Kidney (tissue), 22 donors: Measurements from ENCODE around the gene CD1B. TPM values are rescaled to one million over a fixed set of nuclear protein-coding genes. Genes with fewer than 3 reads are reported as not detected.
"Not testable (repeated sequence)": the region's sequence is repeated elsewhere in the genome, so short reads cannot be mapped to it uniquely, and the experiment has no call there.

Experiments
- DNase-seq, 5 donors: peaks; one replicate each; pipeline ENCODE4 v3.0.0-alpha.2; 2013 to 2020
- FAIRE-seq: peaks from 2 replicates; lab custom pipeline; 2012; peaks lifted over from hg19 to GRCh38; lab: Jason Lieb, UNC
- H3K27ac ChIP-seq, 2 donors: one replicate each; pipeline ENCODE4 v1.7.0; 2013; ENCODE audit warnings: low read depth in 2 of 2, low read length in 2 of 2, inconsistent platforms in 1 of 2
- H3K27me3 ChIP-seq: one replicate; pipeline ENCODE4 v1.7.1; 2013; ENCODE audit warnings: low read length, inconsistent platforms; ENCODE audit not compliant: control insufficient read depth, insufficient read depth
- H3K36me3 ChIP-seq, 3 donors: one replicate each; pipeline versions ENCODE4 v1.7.0 to v1.7.1; 2013; ENCODE audit warnings: low read length in 3 of 3, control low read depth in 1 of 3, inconsistent platforms in 1 of 3; ENCODE audit not compliant: insufficient read depth in 3 of 3, control insufficient read depth in 2 of 3
- H3K4me1 ChIP-seq, 3 donors: one replicate each; pipeline versions ENCODE4 v1.7.0 to v1.7.1; 2013; ENCODE audit warnings: low read length in 3 of 3, inconsistent platforms in 1 of 3, low read depth in 1 of 3; ENCODE audit not compliant: control insufficient read depth in 2 of 3, insufficient read depth in 2 of 3
- H3K4me3 ChIP-seq, 3 donors: one replicate each; pipeline versions ENCODE4 v1.7.0 to v1.8.1; 2013; ENCODE audit warnings: low read length in 3 of 3, control low read depth in 1 of 3, inconsistent platforms in 1 of 3
- H3K9ac ChIP-seq, 3 donors: one replicate each; pipeline versions ENCODE4 v1.7.0 to v1.7.1; 2013; ENCODE audit warnings: low read length in 3 of 3, control low read depth in 1 of 3, inconsistent platforms in 1 of 3
- H3K9me3 ChIP-seq, 3 donors: one replicate each; pipeline versions ENCODE4 v1.7.0 to v1.7.1; 2013; ENCODE audit warnings: low read length in 3 of 3, control low read depth in 1 of 3, inconsistent platforms in 1 of 3; ENCODE audit not compliant: control insufficient read depth in 2 of 3, insufficient read depth in 1 of 3
- CTCF ChIP-seq: IDR thresholded peaks from 3 replicates; pipeline ENCODE4 v1.5.1; 2012; ENCODE audit warnings: mild to moderate bottlenecking, moderate library complexity, borderline replicate concordance; ENCODE audit not compliant: insufficient read depth; ENCODE audit errors: extremely low read depth
- intact Hi-C: fragments of 100-400 bp; cut with DNase I; formaldehyde crosslinking; loops from one replicate; pipeline ENCODE4 v1.11.1; 2022
- long read RNA-seq, 10 donors: library from polyadenylated mRNA in 1 of 10; unstranded in 1 of 10; transcript quantifications; one replicate each; pipeline ENCODE4 v2.0.0 and lab custom pipeline, GENCODE V29; 2021 to 2026
- polyA plus RNA-seq: library from polyadenylated mRNA; stranded (reverse); fragments of 350-450 nt; fragmentation: Illumina TruSeq; extraction: RNeasy Lipid Tissue Mini Kit (QIAGEN cat#74804); gene quantifications from one replicate; pipeline ENCODE4 v1.2.3, GENCODE V29; 2014; ENCODE audit warnings: low read depth, low replicate concordance; ENCODE audit not compliant: insufficient read depth
- total RNA-seq: library from RNA; stranded (reverse); fragmentation: NEBNext Ultra II Directional; extraction: Animal tissue kit (Norgen Biotek cat#: 25700); gene quantifications from one replicate; pipeline ENCODE4 v1.2.1, GENCODE V29; 2021
- donor health status: control.
- donor health status: control.
- donor health status: control.
- donor health status: control.
- donor health status: control.
- donor health status: DM: yes; HTN: yes; CAD: no.
- donor health status: Normal renal cell carcinoma (clear cell type).

Gene CD1B
- total RNA-seq (0.60 TPM), polyA plus RNA-seq (not detected)
- long read RNA-seq, donor 1 = 0 reads
- long read RNA-seq, donor 2, partial matches to known transcripts = 0 of 1 reads
- long read RNA-seq, donor 2, other reads (novel, unspliced or antisense) = 0 of 1 reads
- long read RNA-seq, donor 3 = 0 reads
- long read RNA-seq, donor 4 = 0 reads
- long read RNA-seq, donor 5 = 0 reads
- long read RNA-seq, donor 6 = 0 reads
- long read RNA-seq, donor 7, partial matches to known transcripts = 0 of 1 reads
- long read RNA-seq, donor 7, other reads (novel, unspliced or antisense) = 0 of 1 reads
- long read RNA-seq, donor 8 = 0 reads
- long read RNA-seq, donor 9 = 0 reads
- long read RNA-seq, donor 10 = 0 reads

DNA sequence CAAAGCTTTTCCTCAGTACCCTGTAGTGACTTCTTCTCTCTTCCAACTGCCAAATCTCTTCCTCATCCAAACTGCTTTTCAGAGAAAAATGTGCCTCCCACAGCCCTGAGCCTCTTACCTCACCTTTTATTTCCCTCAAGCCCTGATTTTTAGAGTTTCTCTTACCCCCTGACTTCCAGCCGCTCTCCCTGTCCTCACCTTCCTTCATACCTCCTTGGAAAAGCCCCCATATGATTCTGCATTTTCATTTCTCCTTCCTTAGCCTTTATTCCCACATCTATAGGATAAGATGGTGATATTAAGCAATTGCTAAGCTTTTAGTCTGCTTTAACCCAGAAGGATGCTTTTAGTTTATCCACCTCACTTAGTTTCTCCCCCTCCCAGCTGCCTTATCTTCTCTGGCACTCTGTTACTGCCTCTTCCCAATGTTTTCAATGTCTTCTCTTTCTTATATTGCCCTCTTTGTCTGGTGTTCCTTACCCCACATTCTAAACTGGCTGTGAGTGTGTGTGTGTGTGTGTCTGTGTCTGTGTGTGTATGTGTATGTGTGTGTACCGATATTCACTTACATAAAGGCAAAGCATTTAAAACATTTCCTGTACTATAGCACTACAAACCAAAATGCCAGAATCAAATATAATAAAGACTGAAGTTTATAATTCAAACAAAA, at the start of gene CD1B:
Gene CD1B (minus strand): TSS at position 51 of the 670 bp plus-strand sequence. CDS start 108 bp downstream, outside the sequence.
- no peaks in the 10 kb centered on the region for H3K27me3 ChIP-seq
- H3K27ac ChIP-seq = no peak within 1 kb of the TSS
- H3K4me3 ChIP-seq = no peak within 1 kb of the TSS
- FAIRE-seq (no peak), DNase-seq (no peak)
- H3K9me3 ChIP-seq = no peaks in the 10 kb centered on the region
- intact Hi-C loops = no loop called here
- H3K36me3 ChIP-seq = no peaks in the 10 kb centered on the region
- H3K9ac ChIP-seq = no peak within 1 kb of the TSS
- TF ChIP-seq CTCF = no peak
- no peaks in the 10 kb centered on the region for H3K4me1 ChIP-seq

DNA sequence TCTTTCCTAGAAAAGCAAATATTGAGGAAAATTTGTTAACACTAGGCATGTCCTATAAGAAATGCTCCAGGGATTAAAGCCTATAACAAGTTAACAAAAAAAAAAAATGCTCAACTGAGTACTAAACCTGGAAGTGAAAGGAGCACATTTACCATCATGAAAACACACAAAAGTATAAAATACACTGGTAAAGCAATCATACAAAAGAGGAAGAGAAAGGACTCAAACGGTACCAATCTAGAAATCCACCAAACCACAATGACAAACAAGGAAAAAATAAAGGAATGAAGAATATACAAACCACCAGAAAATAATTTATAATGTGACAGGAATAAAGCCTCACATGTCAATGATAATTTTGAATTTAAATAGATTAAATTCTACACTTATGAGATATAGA, 43.5 kb upstream of the CD1B start:
- no peak for FAIRE-seq
- Histone ChIP-seq H3K9ac (no peak overlapping the region), H3K27me3 (no peaks in the 10 kb centered on the region), H3K27ac (no peak overlapping the region), H3K9me3 (no peaks in the 10 kb centered on the region), H3K4me1 (no peaks in the 10 kb centered on the region), H3K4me3 (no peak overlapping the region), H3K36me3 (no peaks in the 10 kb centered on the region)
- TF ChIP-seq CTCF = no peak
- intact Hi-C loops = no loop called here
- no peak for DNase-seq

DNA sequence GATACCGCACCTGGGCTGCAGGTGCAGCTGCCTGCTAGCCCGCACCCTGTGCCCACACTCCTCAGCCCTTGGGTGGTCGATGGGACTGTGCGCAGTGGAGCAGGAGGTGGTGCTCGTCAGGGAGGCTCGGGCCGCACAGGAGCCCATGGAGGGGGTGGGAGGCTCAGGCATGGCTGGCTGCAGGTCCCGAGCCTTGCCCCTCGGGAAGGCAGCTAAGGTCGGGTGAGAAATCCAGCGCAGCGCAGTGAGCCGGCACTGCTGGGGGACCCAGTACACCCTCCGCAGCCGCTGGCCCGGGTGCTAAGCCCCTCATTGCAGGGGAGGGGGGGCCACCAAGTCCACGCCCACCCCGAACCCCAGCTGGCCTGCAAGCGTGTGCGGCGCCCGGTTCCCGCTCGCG, 42.8 kb upstream of the CD1B start:
- H3K9me3 ChIP-seq, H3K27ac ChIP-seq, H3K4me1 ChIP-seq, FAIRE-seq, H3K4me3 ChIP-seq, H3K27me3 ChIP-seq, DNase-seq, H3K36me3 ChIP-seq, H3K9ac ChIP-seq, intact Hi-C loops: not testable (repeated sequence)

DNA sequence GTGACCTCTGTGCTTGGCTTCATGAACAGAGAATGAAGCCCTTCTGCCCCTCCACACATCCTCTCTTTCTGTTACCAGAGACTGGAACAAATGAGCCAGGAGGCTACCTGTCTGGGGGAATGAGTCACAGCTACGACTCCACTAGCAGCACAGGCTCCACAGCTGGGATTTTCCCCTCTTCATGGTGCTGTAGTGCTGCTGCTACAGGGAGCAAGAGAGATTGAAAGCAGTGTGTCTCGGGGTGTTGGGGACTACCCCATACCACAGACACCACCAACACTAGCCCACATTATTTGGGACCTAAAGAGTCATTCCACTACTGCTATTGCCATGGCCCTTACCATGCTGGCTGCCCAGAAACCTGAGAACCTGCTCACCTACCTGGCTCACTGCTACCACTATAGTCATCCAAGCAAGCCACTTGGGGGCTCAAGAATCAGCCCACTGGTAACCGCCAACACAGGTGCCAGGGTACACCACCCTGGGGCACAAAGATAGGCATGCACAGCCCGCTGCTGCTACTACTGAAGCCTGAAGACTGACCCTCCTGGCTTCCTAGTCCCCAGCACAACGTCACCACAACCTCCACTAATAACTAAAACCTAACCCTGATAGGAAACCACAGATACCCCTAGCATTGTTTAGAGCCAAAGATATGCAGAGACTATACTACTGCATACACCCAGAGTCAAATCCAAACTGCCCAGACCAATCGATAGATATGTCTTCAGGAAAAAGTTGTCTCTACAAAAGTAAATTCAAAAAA, 40.0 kb upstream of the CD1B start:
- H3K27me3 ChIP-seq = no peaks in the 10 kb centered on the region
- no peak overlapping the region for H3K9ac ChIP-seq
- H3K36me3 ChIP-seq = no peaks in the 10 kb centered on the region
- no peak for TF ChIP-seq CTCF
- no peaks in the 10 kb centered on the region for H3K9me3 ChIP-seq
- H3K4me1 ChIP-seq = no peaks in the 10 kb centered on the region
- DNase-seq (no peak), FAIRE-seq (no peak)
- no peak overlapping the region for H3K27ac ChIP-seq
- H3K4me3 ChIP-seq = no peak overlapping the region
- intact Hi-C loops = no loop called here
